A549 (cell line): ENCODE measurements around the gene BZW2.
A peak's percentile ranks its signal among the peaks of the same experiment; 100 is the strongest.

Source experiments
- SMC3 ChIP-seq: fragments of >200 bp; sonication (Bioruptor Twin); formaldehyde crosslinking; IDR thresholded peaks from 3 replicates; pipeline ENCODE4 v1.6.1; 2018; ENCODE audit warnings: inconsistent platforms
- TF ChIP-seq, protein P1 (sequence below): fragments of >200 bp; sonication (Bioruptor Twin); formaldehyde crosslinking; IDR thresholded peaks from 3 replicates; pipeline ENCODE4 v1.5.1; 2016

GRCh38 chr7:16668049-16668858, 22.3 kb downstream of the BZW2 start:
- TF ChIP-seq, protein P1, sequence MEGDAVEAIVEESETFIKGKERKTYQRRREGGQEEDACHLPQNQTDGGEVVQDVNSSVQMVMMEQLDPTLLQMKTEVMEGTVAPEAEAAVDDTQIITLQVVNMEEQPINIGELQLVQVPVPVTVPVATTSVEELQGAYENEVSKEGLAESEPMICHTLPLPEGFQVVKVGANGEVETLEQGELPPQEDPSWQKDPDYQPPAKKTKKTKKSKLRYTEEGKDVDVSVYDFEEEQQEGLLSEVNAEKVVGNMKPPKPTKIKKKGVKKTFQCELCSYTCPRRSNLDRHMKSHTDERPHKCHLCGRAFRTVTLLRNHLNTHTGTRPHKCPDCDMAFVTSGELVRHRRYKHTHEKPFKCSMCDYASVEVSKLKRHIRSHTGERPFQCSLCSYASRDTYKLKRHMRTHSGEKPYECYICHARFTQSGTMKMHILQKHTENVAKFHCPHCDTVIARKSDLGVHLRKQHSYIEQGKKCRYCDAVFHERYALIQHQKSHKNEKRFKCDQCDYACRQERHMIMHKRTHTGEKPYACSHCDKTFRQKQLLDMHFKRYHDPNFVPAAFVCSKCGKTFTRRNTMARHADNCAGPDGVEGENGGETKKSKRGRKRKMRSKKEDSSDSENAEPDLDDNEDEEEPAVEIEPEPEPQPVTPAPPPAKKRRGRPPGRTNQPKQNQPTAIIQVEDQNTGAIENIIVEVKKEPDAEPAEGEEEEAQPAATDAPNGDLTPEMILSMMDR: no peak
- TF ChIP-seq SMC3: 0 out of 3 replicates have a peak, but pooled peaks have one; percentile 37
